Neural crest cell (in vitro differentiated cells): ENCODE data around the gene STRN3. TPM values are rescaled to one million over a fixed set of nuclear protein-coding genes. Genes with fewer than 3 reads are reported as not detected.

Source experiments
- DNase-seq: peaks from one replicate; pipeline ENCODE4 v3.0.0; 2021; ENCODE audit warnings: low read depth, mixed read lengths, low spot score
- H3K27ac Mint-ChIP-seq: one replicate; pipeline ENCODE4 v1.8.0; 2021; ENCODE audit warnings: mild to moderate bottlenecking, mixed read lengths; ENCODE audit not compliant: unreplicated experiment
- H3K27me3 Mint-ChIP-seq: 2 replicates; pipeline ENCODE4 v1.8.0; 2021; ENCODE audit warnings: low read depth, mild to moderate bottlenecking, mixed read lengths
- H3K36me3 Mint-ChIP-seq: 2 replicates; pipeline ENCODE4 v1.8.0; 2021; ENCODE audit warnings: low read depth, mild to moderate bottlenecking, mixed read lengths
- H3K4me1 Mint-ChIP-seq: 2 replicates; pipeline ENCODE4 v1.8.0; 2021; ENCODE audit warnings: mixed read lengths
- H3K4me3 Mint-ChIP-seq: one replicate; pipeline ENCODE4 v1.8.0; 2021; ENCODE audit warnings: mild to moderate bottlenecking, mixed read lengths
- H3K9me3 Mint-ChIP-seq: 2 replicates; pipeline ENCODE4 v1.8.0; 2021; ENCODE audit warnings: mixed read lengths
- CTCF ChIP-seq: fragments of 200-600 bp; sonication (generic); conservative IDR thresholded peaks from 2 replicates; pipeline ENCODE4 v1.5.0; 2021; ENCODE audit warnings: antibody characterized with exemption, mild to moderate bottlenecking
- total RNA-seq: library from RNA; stranded (reverse); gene quantifications from 2 replicates; pipeline ENCODE4 v1.2.1, GENCODE V29; 2021

The STRN3 gene
- total RNA-seq, 1 donor from 2014 or later: 37.8 TPM

- H3K27me3 Mint-ChIP-seq: no peaks in the 10 kb centered on the region
- no peak overlapping the region for H3K4me3 Mint-ChIP-seq
- TF ChIP-seq CTCF: no peak
- no peak for DNase-seq
- H3K27ac Mint-ChIP-seq: no peak overlapping the region
- H3K36me3 Mint-ChIP-seq: peaks cover 6% of the 10 kb centered on the region
- H3K4me1 Mint-ChIP-seq: peaks cover 3% of the 10 kb centered on the region
- no peaks in the 10 kb centered on the region for H3K9me3 Mint-ChIP-seq
Observed at GRCh38 chr14:30888480-30889243, 137.5 kb downstream of the STRN3 start.

DNA sequence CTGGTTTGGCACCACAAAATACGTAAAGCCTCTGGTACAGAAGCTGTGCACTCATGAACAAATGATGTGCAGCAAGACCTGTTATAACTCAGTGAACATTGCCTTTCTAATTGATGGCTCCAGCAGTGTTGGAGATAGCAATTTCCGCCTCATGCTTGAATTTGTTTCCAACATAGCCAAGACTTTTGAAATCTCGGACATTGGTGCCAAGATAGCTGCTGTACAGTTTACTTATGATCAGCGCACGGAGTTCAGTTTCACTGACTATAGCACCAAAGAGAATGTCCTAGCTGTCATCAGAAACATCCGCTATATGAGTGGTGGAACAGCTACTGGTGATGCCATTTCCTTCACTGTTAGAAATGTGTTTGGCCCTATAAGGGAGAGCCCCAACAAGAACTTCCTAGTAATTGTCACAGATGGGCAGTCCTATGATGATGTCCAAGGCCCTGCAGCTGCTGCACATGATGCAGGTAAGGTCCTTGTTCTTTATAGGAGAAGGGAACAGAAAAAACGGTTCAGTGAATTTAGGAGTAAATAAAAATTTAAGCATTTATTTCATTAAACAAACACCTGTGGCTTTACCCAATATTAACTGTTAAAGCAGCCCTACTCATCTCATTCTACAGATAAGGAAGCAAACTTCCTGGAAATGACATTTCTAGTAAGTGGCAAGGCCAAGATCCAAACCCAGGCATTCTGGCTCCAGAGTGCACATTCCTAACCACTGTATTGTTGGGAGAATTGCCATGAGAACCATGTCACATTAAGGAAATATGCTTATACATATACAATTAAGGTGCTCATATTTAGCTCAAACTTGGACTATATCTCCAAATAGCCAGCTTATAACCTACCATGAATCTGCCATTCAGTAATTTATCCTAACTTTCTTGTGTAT is 140.1 kb downstream of the STRN3 start:
- Mint-ChIP-seq H3K4me1 (peaks cover 3% of the 10 kb centered on the region), H3K27ac (no peak overlapping the region)
- TF ChIP-seq CTCF: no peak

DNA sequence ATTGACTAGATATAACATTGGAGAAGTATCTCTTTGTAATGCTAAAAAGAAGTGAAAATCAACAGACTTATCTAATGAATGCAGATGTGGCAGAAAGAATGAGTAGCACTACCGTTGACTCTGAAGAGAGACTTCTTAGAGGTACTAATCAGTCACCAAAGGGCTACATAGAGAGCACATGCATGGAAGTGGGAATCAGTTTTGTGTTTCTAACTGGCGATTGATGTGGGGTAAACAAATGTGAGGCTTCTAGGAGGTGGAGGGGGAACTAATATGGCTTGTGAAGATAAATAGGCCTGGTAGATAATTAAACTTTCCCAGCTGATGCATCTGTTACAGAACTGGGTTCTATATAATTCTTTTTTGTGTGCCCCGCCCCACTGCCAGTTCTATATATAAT is 141.3 kb downstream of the STRN3 start:
- H3K4me1 Mint-ChIP-seq: peaks cover 3% of the 10 kb centered on the region
- TF ChIP-seq CTCF: no peak

More for the DNA sequence above, 140.1 kb downstream of the STRN3 start:
- Mint-ChIP-seq H3K27me3 (no peaks in the 10 kb centered on the region), H3K9me3 (no peaks in the 10 kb centered on the region), H3K36me3 (peaks cover 3% of the 10 kb centered on the region), H3K4me3 (no peak overlapping the region)
- no peak for DNase-seq

GRCh38 chr14:30883508-30884294 is 142.5 kb downstream of the STRN3 start:
- H3K4me1 Mint-ChIP-seq: peaks cover 3% of the 10 kb centered on the region
- H3K27me3 Mint-ChIP-seq: no peaks in the 10 kb centered on the region
- DNase-seq: no peak
- no peak overlapping the region for H3K27ac Mint-ChIP-seq
- peaks cover 3% of the 10 kb centered on the region for H3K36me3 Mint-ChIP-seq
- no peak for TF ChIP-seq CTCF
- no peak overlapping the region for H3K4me3 Mint-ChIP-seq
- no peaks in the 10 kb centered on the region for H3K9me3 Mint-ChIP-seq

More for the DNA sequence above, 141.3 kb downstream of the STRN3 start:
- Mint-ChIP-seq H3K27me3 (no peaks in the 10 kb centered on the region), H3K27ac (no peak overlapping the region), H3K9me3 (no peaks in the 10 kb centered on the region), H3K4me3 (no peak overlapping the region), H3K36me3 (peaks cover 3% of the 10 kb centered on the region)
- DNase-seq: no peak

GRCh38 chr14:30882431-30882830 is 143.7 kb downstream of the STRN3 start:
- no peak for DNase-seq
- no peak for TF ChIP-seq CTCF
- no peak overlapping the region for H3K27ac Mint-ChIP-seq
- no peaks in the 10 kb centered on the region for H3K4me1 Mint-ChIP-seq
- H3K27me3 Mint-ChIP-seq: peaks cover 4% of the 10 kb centered on the region
- no peak overlapping the region for H3K4me3 Mint-ChIP-seq
- H3K36me3 Mint-ChIP-seq: peaks cover 2% of the 10 kb centered on the region
- no peaks in the 10 kb centered on the region for H3K9me3 Mint-ChIP-seq
